Stimulated activated naive CD8-positive, alpha-beta T cell treated with anti-CD3 and anti-CD28 coated beads, Interleukin-15, amount 100 ng/mL, for 72 hours (primary cell): Measurements from ENCODE around the gene ZNF587B.
"Not testable (repeated sequence)": the region's sequence is repeated elsewhere in the genome, so short reads cannot be mapped to it uniquely, and the experiment has no call there.

ENCODE experiments used
- ATAC-seq: fragments of 150-1000 bp; cut with Tn5 transposase; 2 replicates; pipeline ENCODE4 v1.10.0; 2021; ENCODE audit warnings: mild to moderate bottlenecking, moderate library complexity
- DNase-seq, 2 donors: peaks; one replicate each; pipeline ENCODE4 v3.0.0; 2021 to 2022
- H3K27ac Mint-ChIP-seq, 2 donors: one replicate each; pipeline ENCODE4 v1.8.0; 2022; ENCODE audit warnings: mild to moderate bottlenecking in 2 of 2, mixed read lengths in 2 of 2, moderate library complexity in 2 of 2
- H3K27me3 Mint-ChIP-seq: one replicate; pipeline ENCODE4 v1.8.0; 2022; ENCODE audit warnings: mixed read lengths
- H3K4me1 Mint-ChIP-seq: one replicate; pipeline ENCODE4 v1.8.0; 2022; ENCODE audit warnings: mild to moderate bottlenecking, mixed read lengths
- H3K4me3 Mint-ChIP-seq, 2 donors: one replicate each; pipeline ENCODE4 v1.8.0; 2022; ENCODE audit warnings: mild to moderate bottlenecking in 2 of 2, mixed read lengths in 2 of 2, moderate library complexity in 1 of 2
- H3K9me3 Mint-ChIP-seq, 2 donors: one replicate each; pipeline ENCODE4 v1.8.0; 2022; ENCODE audit warnings: mixed read lengths in 2 of 2

ZNF587B gene

DNA sequence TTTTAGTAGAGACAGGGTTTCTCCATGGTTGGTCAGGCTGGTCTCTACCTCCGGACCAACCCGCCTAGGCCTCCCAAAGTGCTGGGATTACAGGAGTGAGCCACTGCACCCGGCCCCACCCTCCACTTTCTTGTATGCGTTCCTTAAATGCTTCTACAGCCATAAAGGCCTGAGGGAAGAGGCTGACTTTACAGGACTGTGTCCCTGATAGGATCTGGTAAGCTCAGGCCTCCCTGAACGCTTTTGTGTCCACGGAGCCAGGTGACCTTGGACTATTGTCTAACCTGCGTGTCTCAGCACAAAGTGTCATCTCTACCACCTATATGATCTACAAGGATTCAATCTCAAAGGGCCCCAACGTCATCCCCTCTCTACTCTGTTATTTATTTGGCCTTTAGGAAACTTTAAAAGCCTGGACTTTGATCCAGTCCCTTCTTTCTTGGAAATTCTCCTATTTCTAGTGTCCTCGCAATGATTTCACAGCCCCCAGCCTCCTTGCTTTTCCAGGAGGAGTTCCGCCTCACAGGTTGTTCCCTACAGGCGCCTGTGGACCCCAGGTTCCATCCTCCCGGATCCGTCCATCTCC, 16.1 kb upstream of the ZNF587B start:
- ATAC-seq (no peak), DNase-seq (no peak)
- Mint-ChIP-seq H3K9me3 (no peaks in the 10 kb centered on the region), H3K27ac (peak overlapping the region; percentile 94 to 96), H3K27me3 (no peaks in the 10 kb centered on the region), H3K4me3 (peak overlapping the region; percentile 92 to 96), H3K4me1 (peaks cover 58% of the 10 kb centered on the region)

DNA sequence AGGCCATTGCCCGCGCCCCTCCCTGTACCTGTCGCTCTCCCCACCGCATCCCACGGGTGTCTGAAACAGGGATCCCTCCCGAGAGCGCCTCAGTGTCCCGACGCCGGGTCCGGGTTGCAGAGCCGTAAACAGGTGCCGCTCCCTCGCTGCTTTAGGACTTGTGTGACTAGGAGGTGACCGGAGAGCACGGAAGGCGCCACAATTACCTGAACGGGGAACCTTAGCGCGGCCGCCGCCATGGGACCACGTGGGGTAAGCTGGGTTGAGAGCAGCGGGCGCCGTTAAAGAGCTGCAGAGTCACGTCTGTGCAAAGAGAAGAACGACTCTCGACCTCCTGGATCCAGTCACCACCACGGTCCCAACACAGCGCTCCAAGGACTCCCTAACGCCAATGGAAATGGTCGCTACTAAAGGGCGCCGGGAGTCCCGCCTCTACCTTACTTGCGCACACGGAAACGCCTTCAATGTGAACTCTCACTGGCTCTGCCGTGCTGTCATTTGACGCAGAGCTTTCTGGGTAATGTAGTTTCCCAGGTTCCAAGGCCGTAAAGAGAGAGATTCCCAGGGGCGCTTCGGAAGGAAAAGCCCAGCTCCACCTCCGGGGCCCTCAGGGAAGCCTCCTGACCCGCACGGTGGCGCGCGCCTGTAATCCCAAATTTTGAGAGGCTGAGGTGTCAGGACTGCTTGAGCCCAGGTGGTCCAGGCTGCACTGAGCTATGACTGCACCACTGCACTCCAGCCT, 15.4 kb upstream of the ZNF587B start, which contains the start of gene ZNF552:
ZNF552 (minus strand) TSS at position 409 of the 742 bp plus-strand sequence; CDS start at position 239, 170 bp downstream.
- H3K27ac Mint-ChIP-seq = peak within 1 kb of the TSS; percentile 94 to 96
- H3K27me3 Mint-ChIP-seq = no peaks in the 10 kb centered on the region
- ATAC-seq (peak; percentile 81), DNase-seq (peak; percentile 60 to 75)
- peak within 1 kb of the TSS; percentile 92 to 96 for H3K4me3 Mint-ChIP-seq
- H3K9me3 Mint-ChIP-seq = no peaks in the 10 kb centered on the region
- peaks cover 64% of the 10 kb centered on the region for H3K4me1 Mint-ChIP-seq

DNA sequence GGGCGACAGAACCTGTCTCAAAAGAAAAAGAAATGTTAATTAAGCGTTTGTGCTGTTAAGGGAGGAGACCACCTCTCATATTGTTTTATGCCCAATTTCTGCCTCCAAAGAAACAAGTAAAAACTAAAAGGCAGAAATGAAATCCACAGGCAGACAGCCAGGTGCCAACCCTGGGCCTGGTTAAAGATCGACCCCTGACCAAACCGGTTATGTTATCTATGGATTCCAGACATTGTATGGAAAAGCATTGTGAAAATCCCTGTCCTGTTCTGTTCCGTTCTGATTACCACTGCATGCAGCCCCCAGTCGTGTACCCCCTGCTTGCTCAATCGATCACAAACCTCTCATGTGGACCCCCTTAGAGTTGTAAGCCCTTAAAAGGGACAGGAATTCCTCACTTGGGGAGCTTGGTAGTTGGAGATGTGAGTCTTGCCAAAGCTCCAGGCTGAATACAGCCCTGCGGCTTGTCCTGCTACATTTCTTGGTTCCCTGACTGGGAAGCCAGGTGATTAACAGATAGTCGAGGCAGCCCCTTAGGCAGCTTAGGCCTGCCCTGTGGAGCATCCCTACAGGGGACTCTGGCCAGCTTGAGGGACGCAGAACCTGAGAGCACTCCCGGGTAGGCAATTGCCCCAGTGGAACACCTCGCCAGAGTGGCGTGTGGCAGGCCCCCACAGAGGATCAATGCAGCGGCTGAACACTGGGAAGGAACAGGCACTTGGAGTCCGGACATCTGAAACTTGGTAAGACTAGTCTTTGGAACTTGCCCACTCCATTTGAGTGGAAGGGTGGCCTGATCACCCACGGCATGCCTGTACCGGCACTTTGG, 14.6 kb upstream of the ZNF587B start:
- Mint-ChIP-seq H3K27me3 (no peaks in the 10 kb centered on the region), H3K4me3 (peak overlapping the region; percentile 92 to 96), H3K9me3 (no peaks in the 10 kb centered on the region), H3K4me1 (peaks cover 68% of the 10 kb centered on the region), H3K27ac (peak overlapping the region in 1 of 2 donors; percentile 15)
- DNase-seq (no peak), ATAC-seq (no peak)

GRCh38 chr19:57816652-57817051, 13.4 kb upstream of the ZNF587B start:
- ATAC-seq = no peak
- Mint-ChIP-seq H3K4me3 (no peak overlapping the region), H3K9me3 (no peaks in the 10 kb centered on the region), H3K27ac (no peak overlapping the region), H3K4me1 (peaks cover 76% of the 10 kb centered on the region), H3K27me3 (no peaks in the 10 kb centered on the region)
- no peak for DNase-seq

DNA sequence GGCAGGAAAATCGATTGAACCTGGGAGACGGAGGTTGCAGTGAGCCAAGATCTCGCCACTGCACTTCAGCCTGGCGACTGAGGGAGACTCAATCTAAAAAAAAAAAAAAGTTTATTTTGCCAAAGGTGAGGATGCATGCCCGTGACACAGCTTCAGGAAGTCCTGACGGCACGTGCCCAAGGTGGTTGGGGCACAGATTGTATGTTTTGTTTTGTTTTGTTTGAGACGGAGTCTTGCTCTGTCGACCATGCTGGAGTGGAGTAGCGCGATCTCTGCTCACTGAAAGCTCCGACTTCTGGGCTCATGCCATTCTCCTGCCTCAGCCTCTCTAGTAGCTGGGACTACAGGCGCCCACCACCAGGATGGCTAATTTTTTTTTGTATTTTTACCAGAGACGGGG, 12.1 kb upstream of the ZNF587B start:
- no peaks in the 10 kb centered on the region for H3K9me3 Mint-ChIP-seq
- H3K4me1 Mint-ChIP-seq = peaks cover 76% of the 10 kb centered on the region
- DNase-seq = no peak
- H3K27me3 Mint-ChIP-seq = no peaks in the 10 kb centered on the region
- ATAC-seq = no peak
- H3K27ac Mint-ChIP-seq = no peak overlapping the region
- peak overlapping the region in 1 of 2 donors; percentile 55 for H3K4me3 Mint-ChIP-seq

DNA sequence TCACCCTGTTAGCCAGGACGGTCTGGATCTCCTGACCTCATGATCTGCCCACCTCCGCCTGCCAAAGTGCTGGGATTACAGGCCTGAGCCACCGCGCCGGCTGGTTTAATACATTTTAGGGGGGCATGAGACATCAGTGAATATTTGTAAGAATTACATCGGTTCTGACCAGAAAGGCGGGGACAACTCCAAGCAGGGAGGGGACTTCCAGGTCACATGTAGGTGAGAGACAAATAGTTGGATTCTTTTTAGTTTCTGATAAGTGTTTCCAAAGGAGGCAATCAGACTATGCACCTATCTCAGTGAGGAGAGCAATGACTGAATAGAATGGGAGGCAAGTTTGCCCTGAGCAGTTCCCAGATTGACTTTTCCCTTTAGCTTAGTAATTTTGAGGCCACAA, 11.7 kb upstream of the ZNF587B start:
- peak overlapping the region; percentile 34 to 55 for H3K4me3 Mint-ChIP-seq
- no peak for DNase-seq
- H3K4me1 Mint-ChIP-seq = peaks cover 76% of the 10 kb centered on the region
- H3K27ac Mint-ChIP-seq = no peak overlapping the region
- no peak for ATAC-seq
- no peaks in the 10 kb centered on the region for H3K27me3 Mint-ChIP-seq
- H3K9me3 Mint-ChIP-seq = no peaks in the 10 kb centered on the region

DNA sequence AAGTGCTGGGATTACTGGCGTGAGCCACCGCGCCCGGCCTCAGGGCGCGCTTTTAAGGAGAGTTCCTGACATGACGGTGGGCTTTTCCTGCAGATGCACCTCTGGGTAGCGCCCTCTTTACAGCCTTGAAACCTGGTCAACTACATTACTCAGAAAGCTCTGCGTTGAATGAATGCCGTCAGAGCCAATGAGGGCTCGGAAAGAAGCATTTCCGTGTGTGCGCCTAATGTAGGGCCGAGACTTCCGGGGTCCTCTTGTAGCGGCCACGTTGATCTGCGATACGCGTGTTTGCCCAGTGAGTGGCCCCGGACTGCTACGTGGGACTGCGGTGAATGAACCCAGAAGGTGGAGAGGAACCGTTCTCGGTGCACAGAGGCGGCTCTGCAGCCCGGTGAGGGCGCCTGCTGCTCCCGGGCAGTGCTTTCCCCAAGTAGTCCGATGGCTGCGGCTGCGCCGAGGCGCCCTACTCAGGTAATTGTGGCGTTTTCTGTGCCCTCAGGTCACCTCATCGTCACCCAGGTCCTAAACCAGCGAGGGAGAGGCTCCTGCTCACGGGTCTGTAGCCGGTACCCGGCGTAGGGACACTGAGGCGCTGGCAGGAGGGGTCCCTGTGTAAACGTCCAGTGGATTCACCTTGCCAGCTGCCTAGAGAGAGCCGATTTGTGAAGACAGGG, 10.5 kb upstream of the ZNF587B start:
- Mint-ChIP-seq H3K4me3 (peak overlapping the region; percentile 95 to 97), H3K9me3 (no peaks in the 10 kb centered on the region), H3K27ac (peak overlapping the region; percentile 99), H3K4me1 (peaks cover 70% of the 10 kb centered on the region), H3K27me3 (no peaks in the 10 kb centered on the region)
- peak; percentile 94 for ATAC-seq
- DNase-seq = peak; percentile 78 to 87

- DNase-seq = no peak
- Mint-ChIP-seq H3K27me3 (no peaks in the 10 kb centered on the region), H3K27ac (peak overlapping the region; percentile 99), H3K4me3 (peak overlapping the region; percentile 95 to 97), H3K9me3 (no peaks in the 10 kb centered on the region), H3K4me1 (peaks cover 60% of the 10 kb centered on the region)
- no peak for ATAC-seq
Observed at GRCh38 chr19:57820599-57820998, 9.5 kb upstream of the ZNF587B start.

- H3K27ac Mint-ChIP-seq = peak overlapping the region in 1 of 2 donors; percentile 99
- not testable (repeated sequence) for H3K9me3 Mint-ChIP-seq, H3K27me3 Mint-ChIP-seq, DNase-seq, ATAC-seq
- peaks cover 58% of the 10 kb centered on the region for H3K4me1 Mint-ChIP-seq
- peak overlapping the region; percentile 95 to 97 for H3K4me3 Mint-ChIP-seq
Observed at GRCh38 chr19:57821095-57821494, 9.0 kb upstream of the ZNF587B start.

DNA sequence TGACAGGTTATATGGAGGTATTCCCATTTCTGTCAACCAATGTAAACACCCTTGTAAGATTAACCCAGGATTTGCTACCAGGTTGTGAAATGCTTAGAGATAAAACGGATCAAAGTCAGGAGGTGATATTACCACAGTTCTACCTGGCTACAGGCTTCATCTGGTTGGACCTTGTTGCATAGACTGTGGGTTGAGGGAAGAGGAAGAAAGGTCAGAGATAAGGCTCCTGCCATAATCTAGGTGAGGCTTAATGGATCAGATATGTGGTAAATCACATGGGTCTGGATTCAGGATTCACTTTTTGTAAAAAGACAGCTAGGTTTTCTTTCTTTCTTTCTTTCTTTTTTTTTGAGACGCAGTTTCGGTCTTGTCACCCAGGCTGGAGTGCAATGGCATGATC, 8.6 kb upstream of the ZNF587B start:
- not testable (repeated sequence) for H3K27ac Mint-ChIP-seq, DNase-seq, H3K27me3 Mint-ChIP-seq, ATAC-seq, H3K9me3 Mint-ChIP-seq
- Mint-ChIP-seq H3K4me1 (peaks cover 59% of the 10 kb centered on the region), H3K4me3 (peak overlapping the region in 1 of 2 donors; percentile 97)

- H3K27ac Mint-ChIP-seq = peak overlapping the region in 1 of 2 donors; percentile 34
Observed at GRCh38 chr19:57823155-57823554, 6.9 kb upstream of the ZNF587B start.

GRCh38 chr19:57823608-57824007, 6.5 kb upstream of the ZNF587B start:
- not testable (repeated sequence) for H3K9me3 Mint-ChIP-seq, H3K27me3 Mint-ChIP-seq, H3K4me3 Mint-ChIP-seq, DNase-seq, ATAC-seq
- Mint-ChIP-seq H3K27ac (peak overlapping the region in 1 of 2 donors; percentile 63), H3K4me1 (peaks cover 63% of the 10 kb centered on the region)

More at GRCh38 chr19:57823155-57823554, 6.9 kb upstream of the ZNF587B start:
- ATAC-seq, H3K27me3 Mint-ChIP-seq, H3K4me3 Mint-ChIP-seq, H3K9me3 Mint-ChIP-seq, DNase-seq: not testable (repeated sequence)
- H3K4me1 Mint-ChIP-seq = peaks cover 67% of the 10 kb centered on the region

DNA sequence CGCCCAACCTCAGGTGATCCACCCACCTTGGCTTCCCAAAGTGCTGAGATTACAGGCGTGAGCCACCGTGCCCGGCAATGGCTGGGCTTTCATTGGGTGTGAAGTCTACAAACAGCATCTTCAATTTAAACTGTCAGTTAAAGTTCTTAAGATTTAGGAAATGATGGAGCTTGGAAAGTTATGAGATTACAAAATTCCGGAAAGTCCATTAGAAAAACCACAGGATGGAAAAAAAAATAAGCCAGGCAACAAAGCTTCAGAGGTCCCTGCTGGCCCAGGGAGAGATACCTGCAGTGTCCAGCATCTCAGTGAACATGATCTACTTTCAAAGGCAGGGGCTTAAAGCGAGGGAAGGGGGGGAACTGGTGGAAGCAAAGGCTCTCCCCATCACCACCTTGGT, 4.6 kb upstream of the ZNF587B start:
- Mint-ChIP-seq H3K4me3 (no peak overlapping the region), H3K27me3 (no peaks in the 10 kb centered on the region), H3K9me3 (no peaks in the 10 kb centered on the region), H3K4me1 (peaks cover 61% of the 10 kb centered on the region), H3K27ac (peak overlapping the region; percentile 27 to 34)
- ATAC-seq (no peak), DNase-seq (no peak)

DNA sequence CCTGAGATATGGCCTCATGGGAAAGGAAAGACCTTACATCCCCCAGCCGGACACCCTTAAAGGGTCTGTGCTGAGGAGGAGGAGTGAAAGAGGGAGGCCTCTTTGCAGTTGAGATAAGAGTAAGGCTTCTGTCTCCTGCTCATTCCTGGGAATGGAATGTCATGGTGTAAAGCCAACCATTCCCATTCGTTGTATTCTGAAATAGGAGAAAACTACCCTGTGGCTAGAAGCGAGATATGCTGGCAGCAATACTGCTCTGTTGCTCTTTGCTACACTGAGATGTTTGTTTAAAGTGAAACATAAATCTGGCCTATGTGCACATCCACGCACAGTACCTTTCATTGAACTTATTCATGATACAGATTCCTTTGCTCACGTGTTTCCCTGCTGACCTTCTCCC, 783 bp upstream of the ZNF587B start:
- Mint-ChIP-seq H3K9me3 (no peaks in the 10 kb centered on the region), H3K4me1 (peaks cover 38% of the 10 kb centered on the region), H3K27me3 (no peaks in the 10 kb centered on the region), H3K27ac (no peak overlapping the region), H3K4me3 (no peak overlapping the region)
- ATAC-seq (no peak), DNase-seq (no peak)

DNA sequence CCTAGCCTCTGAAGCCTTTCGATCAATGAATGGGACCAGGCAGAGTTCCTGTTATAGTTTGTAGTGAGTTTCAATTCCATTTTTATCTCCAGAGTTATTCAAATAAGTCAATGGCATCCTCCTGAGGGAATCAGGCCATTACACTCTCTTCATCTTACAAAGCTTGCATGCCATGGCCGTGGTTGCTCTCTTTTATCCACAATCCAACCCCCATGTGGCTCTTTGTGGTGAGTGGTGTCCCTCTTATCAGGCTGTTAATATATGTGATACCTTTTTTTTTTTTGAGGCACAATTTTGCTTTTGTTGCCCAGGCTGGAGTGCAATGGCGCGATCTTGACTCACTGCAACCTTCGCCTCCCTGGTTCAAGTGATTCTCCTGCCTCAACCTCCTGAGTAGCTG, 6.9 kb downstream of the ZNF587B start:
- not testable (repeated sequence) for H3K4me3 Mint-ChIP-seq, H3K27me3 Mint-ChIP-seq, DNase-seq, H3K27ac Mint-ChIP-seq, ATAC-seq, H3K9me3 Mint-ChIP-seq
- H3K4me1 Mint-ChIP-seq = peaks cover 20% of the 10 kb centered on the region
